ENCODE data around the gene RHBDL1. TPM values are rescaled to one million over a fixed set of nuclear protein-coding genes. Genes with fewer than 3 reads are reported as not detected.

RHBDL1 gene
- total RNA-seq, 1 experiment from 2014 or later, result 1.5 TPM

DNA sequence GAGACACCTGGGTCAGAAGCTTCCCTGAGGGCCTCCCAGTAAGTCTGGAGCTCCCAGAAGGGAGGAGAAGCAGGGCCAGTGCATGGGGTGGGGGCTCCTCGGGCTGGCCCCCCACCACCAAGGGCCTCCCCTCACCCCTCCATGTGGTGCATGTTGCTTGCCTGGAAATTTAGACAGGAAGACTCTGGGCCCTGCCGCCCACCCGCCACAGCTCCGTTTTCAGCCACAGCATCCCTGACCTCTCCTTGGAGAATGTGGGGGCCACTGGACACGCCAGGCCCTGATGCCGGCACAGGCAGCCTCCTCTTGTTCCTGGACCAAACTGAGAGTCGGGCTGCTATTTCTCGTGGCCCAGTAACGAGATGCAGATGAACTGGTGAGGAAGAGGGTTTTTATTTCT, 36.6 kb upstream of the RHBDL1 start:
- ChIA-PET POLR2A (ENCODE audit: low non-redundant PET) (no interaction called here), CTCF (no interaction called here)
- Histone ChIP-seq H3K4me3 (ENCODE audit: low read depth, low read length, poor library complexity, severe bottlenecking) (no peak overlapping the region), H3K27me3 (replicated peaks; ENCODE audit: insufficient read depth, low read depth, low read length, poor library complexity) (no peaks in the 10 kb centered on the region), H3K36me3 (ENCODE audit: insufficient read depth, low read length, poor library complexity, severe bottlenecking) (no peaks in the 10 kb centered on the region), H3K9me3 (ENCODE audit: low read depth, low read length, poor library complexity, severe bottlenecking) (no peaks in the 10 kb centered on the region), H3K4me1 (ENCODE audit: insufficient read depth, low read length, poor library complexity, severe bottlenecking) (peaks cover 10% of the 10 kb centered on the region), H3K27ac (ENCODE audit: low read depth, low read length, poor library complexity, severe bottlenecking) (no peak overlapping the region)
- BruUV-seq (replicated peaks), result no TSS peak
- intact Hi-C loops (cut with micrococcal nuclease; ENCODE audit: unreplicated experiment), result loop anchor here (5.0 kb wide), 1 partner anchor 52 kb away; no protein-coding TSS in a partner anchor
- DNase-seq (ENCODE audit: low spot score), result no peak
- TF ChIP-seq, protein P1, sequence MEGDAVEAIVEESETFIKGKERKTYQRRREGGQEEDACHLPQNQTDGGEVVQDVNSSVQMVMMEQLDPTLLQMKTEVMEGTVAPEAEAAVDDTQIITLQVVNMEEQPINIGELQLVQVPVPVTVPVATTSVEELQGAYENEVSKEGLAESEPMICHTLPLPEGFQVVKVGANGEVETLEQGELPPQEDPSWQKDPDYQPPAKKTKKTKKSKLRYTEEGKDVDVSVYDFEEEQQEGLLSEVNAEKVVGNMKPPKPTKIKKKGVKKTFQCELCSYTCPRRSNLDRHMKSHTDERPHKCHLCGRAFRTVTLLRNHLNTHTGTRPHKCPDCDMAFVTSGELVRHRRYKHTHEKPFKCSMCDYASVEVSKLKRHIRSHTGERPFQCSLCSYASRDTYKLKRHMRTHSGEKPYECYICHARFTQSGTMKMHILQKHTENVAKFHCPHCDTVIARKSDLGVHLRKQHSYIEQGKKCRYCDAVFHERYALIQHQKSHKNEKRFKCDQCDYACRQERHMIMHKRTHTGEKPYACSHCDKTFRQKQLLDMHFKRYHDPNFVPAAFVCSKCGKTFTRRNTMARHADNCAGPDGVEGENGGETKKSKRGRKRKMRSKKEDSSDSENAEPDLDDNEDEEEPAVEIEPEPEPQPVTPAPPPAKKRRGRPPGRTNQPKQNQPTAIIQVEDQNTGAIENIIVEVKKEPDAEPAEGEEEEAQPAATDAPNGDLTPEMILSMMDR (conservative IDR thresholded peaks at IDR 0.05; ENCODE audit: low read depth, low read length), result no peak
- TF ChIP-seq EZH2 (IDR thresholded peaks at IDR 0.05; ENCODE audit: borderline replicate concordance, low read depth, low read length, poor library complexity, severe bottlenecking), result no peak

DNA sequence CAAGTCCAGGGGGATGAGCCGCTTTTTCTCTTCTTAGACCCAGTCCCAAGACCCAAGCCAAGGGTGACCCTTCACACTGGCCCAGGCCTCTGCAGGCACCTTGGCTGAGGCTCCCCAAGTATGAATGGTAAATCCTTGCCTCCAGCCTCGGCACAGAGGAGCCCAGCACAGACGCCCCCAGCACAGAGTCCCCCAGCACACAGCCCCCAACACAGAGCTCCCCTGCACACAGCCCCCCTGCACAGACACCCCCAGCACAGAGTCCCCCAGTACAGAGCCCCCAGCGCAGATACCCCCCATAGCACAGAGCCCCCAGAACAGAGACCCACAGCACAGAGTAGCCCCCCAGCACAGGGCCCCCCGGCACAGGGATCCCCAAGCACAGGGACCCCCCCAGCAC, 34.9 kb upstream of the RHBDL1 start:
- Histone ChIP-seq H3K36me3 (ENCODE audit: insufficient read depth, low read length, poor library complexity, severe bottlenecking) (no peaks in the 10 kb centered on the region), H3K9me3 (ENCODE audit: low read depth, low read length, poor library complexity, severe bottlenecking) (no peaks in the 10 kb centered on the region), H3K4me3 (ENCODE audit: low read depth, low read length, poor library complexity, severe bottlenecking) (peak overlapping the region; percentile 77), H3K27me3 (replicated peaks; ENCODE audit: insufficient read depth, low read depth, low read length, poor library complexity) (no peaks in the 10 kb centered on the region), H3K4me1 (ENCODE audit: insufficient read depth, low read length, poor library complexity, severe bottlenecking) (peaks cover 10% of the 10 kb centered on the region), H3K27ac (ENCODE audit: low read depth, low read length, poor library complexity, severe bottlenecking) (no peak overlapping the region)
- DNase-seq (ENCODE audit: low spot score), result no peak
- intact Hi-C loops (cut with micrococcal nuclease; ENCODE audit: unreplicated experiment), result no loop called here
- BruUV-seq (replicated peaks), result no TSS peak
- TF ChIP-seq, protein P1 (conservative IDR thresholded peaks at IDR 0.05; ENCODE audit: low read depth, low read length), result no peak
- TF ChIP-seq EZH2 (IDR thresholded peaks at IDR 0.05; ENCODE audit: borderline replicate concordance, low read depth, low read length, poor library complexity, severe bottlenecking), result no peak
- CTCF ChIA-PET, result no interaction called here
- POLR2A ChIA-PET (ENCODE audit: low non-redundant PET), result no interaction called here

DNA sequence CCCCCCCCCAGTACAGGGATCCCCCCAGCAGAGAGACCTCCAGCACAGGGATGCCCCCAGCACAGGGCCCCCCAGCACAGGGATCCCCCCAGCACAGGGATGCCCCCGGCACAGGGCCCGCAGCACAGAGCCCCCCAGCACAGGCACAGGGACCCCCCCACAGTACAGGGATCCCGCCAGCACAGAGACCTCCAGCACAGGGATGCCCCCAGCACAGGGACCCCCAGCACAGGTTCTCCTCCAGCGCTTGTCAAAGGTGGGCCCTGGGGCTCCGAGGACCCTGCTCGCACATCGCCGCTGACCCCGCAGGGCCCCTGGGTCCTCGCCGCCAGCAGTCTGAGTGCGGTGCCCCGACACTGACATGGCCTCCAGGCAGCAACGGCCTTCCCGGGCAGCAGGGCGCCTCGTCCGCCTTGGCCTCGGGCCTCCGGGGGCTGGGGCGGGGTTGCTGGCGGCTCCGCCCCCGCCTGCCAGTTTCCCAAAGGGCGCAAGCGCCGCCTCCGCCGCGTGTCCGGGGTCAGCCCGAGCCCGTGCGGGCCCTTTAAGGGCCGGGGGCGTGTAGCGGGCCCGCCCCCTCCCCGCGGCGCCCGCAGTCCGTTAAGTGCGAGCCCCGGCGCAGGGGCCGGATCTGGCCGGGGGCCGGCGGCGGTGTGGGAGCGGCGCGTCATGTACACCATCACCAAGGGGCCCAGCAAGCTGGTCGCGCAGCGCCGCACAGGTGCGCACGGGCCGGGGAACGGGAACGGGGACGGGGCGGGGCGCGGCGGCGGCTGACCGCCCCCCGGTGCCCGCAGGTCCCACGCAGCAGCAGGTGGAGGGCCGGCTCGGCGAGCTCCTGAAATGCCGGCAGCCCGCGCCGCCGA, 33.9 kb upstream of the RHBDL1 start, which contains the start of gene MCRIP2:
Gene MCRIP2 (plus strand): TSS at position 503 of the 863 bp plus-strand sequence. CDS start 164 bp downstream, at position 667.
- TF ChIP-seq, protein P1 (conservative IDR thresholded peaks at IDR 0.05; ENCODE audit: low read depth, low read length), result no peak
- TF ChIP-seq EZH2 (IDR thresholded peaks at IDR 0.05; ENCODE audit: borderline replicate concordance, low read depth, low read length, poor library complexity, severe bottlenecking), result no peak
- ChIA-PET POLR2A (ENCODE audit: low non-redundant PET) (no interaction called here), CTCF (no interaction called here)
- no peaks in the 10 kb centered on the region for H3K27me3 ChIP-seq (replicated peaks; ENCODE audit: insufficient read depth, low read depth, low read length, poor library complexity)
- DNase-seq (ENCODE audit: low spot score), result peak; percentile 72
- no peaks in the 10 kb centered on the region for H3K36me3 ChIP-seq (ENCODE audit: insufficient read depth, low read length, poor library complexity, severe bottlenecking)
- H3K9me3 ChIP-seq (ENCODE audit: low read depth, low read length, poor library complexity, severe bottlenecking), result no peaks in the 10 kb centered on the region
- H3K4me1 ChIP-seq (ENCODE audit: insufficient read depth, low read length, poor library complexity, severe bottlenecking), result peaks cover 10% of the 10 kb centered on the region
- intact Hi-C loops (cut with micrococcal nuclease; ENCODE audit: unreplicated experiment), result no loop called here
- BruUV-seq (replicated peaks), result no TSS peak
- H3K27ac ChIP-seq (ENCODE audit: low read depth, low read length, poor library complexity, severe bottlenecking), result peak within 1 kb of the TSS; percentile 61
- H3K4me3 ChIP-seq (ENCODE audit: low read depth, low read length, poor library complexity, severe bottlenecking), result peak within 1 kb of the TSS; percentile 77
